NB4 (cell line): ENCODE results near the gene PLEKHA8.

Experiments used
- DNase-seq: peaks from one replicate; pipeline ENCODE4 v3.0.0; 2010; ENCODE audit warnings: low read depth
- H3K4me3 ChIP-seq: one replicate; pipeline ENCODE4 v1.5.1; 2011; ENCODE audit warnings: mild to moderate bottlenecking, low read depth, low read length, moderate library complexity
- MAX ChIP-seq: IDR thresholded peaks from 2 replicates; pipeline ENCODE4 v1.6.1; 2011; ENCODE audit warnings: low read depth, low read length
- MYC ChIP-seq: IDR thresholded peaks from 2 replicates; pipeline ENCODE4 v1.6.1; 2011; ENCODE audit warnings: low read depth, low read length
- POLR2A ChIP-seq: IDR thresholded peaks from 2 replicates; pipeline ENCODE4 v1.6.1; 2011; ENCODE audit warnings: mild to moderate bottlenecking; ENCODE audit not compliant: insufficient read length; ENCODE audit errors: extremely low read depth
- TF ChIP-seq, protein P1 (sequence below): IDR thresholded peaks from one replicate; pipeline ENCODE4 v1.5.1; 2012; ENCODE audit warnings: low read depth, low read length

Gene PLEKHA8

DNA sequence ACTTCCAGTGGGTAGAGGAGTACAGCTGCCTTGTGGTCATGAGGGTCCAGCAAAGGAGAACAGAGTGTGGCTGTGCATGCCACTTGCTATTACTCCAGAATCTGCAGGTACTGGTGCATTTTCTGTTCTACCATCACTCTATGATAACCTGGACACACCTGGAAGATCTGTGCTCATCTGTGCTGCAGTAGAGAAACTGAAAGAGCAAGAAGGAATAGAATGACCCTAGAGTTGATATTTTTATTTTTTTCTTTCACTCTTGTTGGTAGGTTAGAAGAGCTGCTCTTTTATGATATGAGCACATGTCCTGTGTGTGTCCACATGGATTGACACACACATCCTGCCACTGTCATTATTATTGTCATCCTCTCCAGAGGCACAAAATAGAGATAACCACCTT is 58.3 kb downstream of the PLEKHA8 start:
- no peak overlapping the region for H3K4me3 ChIP-seq
- TF ChIP-seq, protein P1, sequence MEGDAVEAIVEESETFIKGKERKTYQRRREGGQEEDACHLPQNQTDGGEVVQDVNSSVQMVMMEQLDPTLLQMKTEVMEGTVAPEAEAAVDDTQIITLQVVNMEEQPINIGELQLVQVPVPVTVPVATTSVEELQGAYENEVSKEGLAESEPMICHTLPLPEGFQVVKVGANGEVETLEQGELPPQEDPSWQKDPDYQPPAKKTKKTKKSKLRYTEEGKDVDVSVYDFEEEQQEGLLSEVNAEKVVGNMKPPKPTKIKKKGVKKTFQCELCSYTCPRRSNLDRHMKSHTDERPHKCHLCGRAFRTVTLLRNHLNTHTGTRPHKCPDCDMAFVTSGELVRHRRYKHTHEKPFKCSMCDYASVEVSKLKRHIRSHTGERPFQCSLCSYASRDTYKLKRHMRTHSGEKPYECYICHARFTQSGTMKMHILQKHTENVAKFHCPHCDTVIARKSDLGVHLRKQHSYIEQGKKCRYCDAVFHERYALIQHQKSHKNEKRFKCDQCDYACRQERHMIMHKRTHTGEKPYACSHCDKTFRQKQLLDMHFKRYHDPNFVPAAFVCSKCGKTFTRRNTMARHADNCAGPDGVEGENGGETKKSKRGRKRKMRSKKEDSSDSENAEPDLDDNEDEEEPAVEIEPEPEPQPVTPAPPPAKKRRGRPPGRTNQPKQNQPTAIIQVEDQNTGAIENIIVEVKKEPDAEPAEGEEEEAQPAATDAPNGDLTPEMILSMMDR = no peak
- TF ChIP-seq MAX = no peak
- TF ChIP-seq POLR2A = no peak
- TF ChIP-seq MYC = no peak
- no peak for DNase-seq

DNA sequence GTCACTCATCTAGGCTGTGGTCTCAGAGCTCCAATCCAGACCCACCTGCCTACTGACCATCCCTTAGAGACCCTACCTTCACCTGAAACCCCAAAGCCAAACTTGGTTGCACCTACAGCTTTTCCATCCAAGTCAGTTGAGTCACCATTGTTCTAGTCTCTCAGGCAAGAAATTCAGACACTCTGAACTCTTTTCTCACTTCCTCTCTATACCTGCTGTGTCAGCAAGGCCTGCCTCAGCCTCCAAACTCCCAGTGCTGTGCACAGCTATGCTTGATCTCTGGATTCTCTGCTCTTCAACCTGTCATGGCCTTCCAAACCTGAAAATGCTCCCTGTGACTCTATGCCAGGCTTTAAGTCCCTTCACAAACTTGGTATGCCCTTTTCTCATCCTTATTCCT is 59.2 kb downstream of the PLEKHA8 start:
- H3K4me3 ChIP-seq = no peak overlapping the region
- TF ChIP-seq POLR2A (no peak), MYC (no peak), MAX (no peak)
- TF ChIP-seq, protein P1 = no peak
- no peak for DNase-seq

GRCh38 chr7:30088362-30088761 is 60.1 kb downstream of the PLEKHA8 start:
- TF ChIP-seq, protein P1 = no peak
- TF ChIP-seq MAX (no peak), MYC (no peak), POLR2A (no peak)
- DNase-seq = no peak
- H3K4me3 ChIP-seq = no peak overlapping the region

GRCh38 chr7:30090111-30090510 is 61.9 kb downstream of the PLEKHA8 start:
- no peak for DNase-seq
- H3K4me3 ChIP-seq = no peak overlapping the region
- TF ChIP-seq MAX (no peak), POLR2A (no peak), MYC (no peak)
- TF ChIP-seq, protein P1 = no peak

GRCh38 chr7:30091491-30091912 is 63.3 kb downstream of the PLEKHA8 start:
- TF ChIP-seq MYC (no peak), POLR2A (no peak), MAX (no peak)
- H3K4me3 ChIP-seq = no peak overlapping the region
- no peak for DNase-seq

GRCh38 chr7:30091987-30092386 is 63.8 kb downstream of the PLEKHA8 start:
- TF ChIP-seq, protein P1 = no peak
- no peak for TF ChIP-seq POLR2A
- TF ChIP-seq MAX = no peak
- TF ChIP-seq MYC = no peak
- H3K4me3 ChIP-seq = no peak overlapping the region
- DNase-seq = no peak
